CD4-positive, alpha-beta T cell treated with Interleukin-6 for 4 hours (primary cell): Measurements from ENCODE around the gene ECI1.
A peak's percentile ranks its signal among the peaks of the same experiment; 100 is the strongest.

Experiments
- DNase-seq: peaks from one replicate; pipeline ENCODE4 v3.0.0-alpha.2; 2020; ENCODE audit warnings: mixed read lengths

Gene ECI1, protein sequence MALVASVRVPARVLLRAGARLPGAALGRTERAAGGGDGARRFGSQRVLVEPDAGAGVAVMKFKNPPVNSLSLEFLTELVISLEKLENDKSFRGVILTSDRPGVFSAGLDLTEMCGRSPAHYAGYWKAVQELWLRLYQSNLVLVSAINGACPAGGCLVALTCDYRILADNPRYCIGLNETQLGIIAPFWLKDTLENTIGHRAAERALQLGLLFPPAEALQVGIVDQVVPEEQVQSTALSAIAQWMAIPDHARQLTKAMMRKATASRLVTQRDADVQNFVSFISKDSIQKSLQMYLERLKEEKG

DNA sequence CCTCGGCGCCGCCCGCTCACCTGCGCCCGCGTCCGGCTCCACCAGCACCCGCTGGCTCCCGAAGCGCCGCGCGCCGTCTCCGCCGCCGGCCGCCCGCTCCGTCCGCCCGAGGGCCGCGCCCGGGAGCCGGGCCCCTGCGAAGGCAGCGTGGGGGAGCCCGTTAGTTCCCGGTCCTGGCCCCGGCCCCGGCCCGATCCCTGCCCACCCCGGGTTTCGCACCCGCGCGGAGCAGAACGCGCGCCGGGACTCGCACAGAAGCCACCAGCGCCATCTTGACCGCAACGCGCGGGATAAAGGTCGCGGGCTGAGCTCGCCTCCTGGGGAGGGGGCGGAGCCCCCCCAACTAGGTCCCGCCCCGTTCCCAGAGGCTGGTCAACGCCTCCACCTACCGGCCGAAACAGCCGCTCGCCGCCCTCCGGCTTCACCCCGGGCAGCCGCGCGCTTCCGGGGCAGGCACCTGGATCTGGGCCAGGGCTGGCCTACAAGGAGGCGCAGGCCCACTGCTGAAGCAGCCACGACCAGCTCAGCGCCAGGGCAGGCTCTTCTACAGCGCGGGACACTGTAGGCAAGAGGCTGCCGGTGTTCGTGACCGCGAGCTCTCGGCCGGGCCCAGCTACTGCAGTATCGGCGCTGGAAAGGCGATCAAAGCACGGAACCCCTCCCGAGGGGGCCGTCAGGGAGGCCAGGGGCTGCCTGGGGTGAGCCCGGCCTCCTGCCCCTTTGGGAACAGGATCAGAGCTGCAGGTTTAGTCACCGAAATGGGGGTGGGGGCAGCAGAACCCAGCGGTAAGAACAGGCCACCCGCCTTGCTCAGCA lies at the start of gene ECI1:
TSS of gene ECI1 (minus strand) at position 292 of the 816 bp plus-strand sequence. CDS start at position 271, 21 bp downstream.
- DNase-seq: peak; percentile 88

DNA sequence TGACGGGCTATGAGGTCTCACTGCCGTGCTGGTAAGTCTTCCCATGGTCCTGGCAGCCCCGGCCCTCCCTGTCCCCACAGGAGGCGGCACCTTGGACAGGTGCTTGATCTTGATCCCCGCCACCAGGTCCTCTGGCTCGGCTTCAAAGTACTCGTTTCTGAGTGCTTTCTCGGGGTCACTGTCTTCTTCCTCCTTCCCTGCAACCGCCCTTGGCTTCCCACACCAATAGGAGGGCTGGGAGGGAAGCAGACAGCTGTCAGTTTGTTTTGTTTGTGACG lies 48.5 kb upstream of the ECI1 start:
- no peak for DNase-seq

GRCh38 chr16:2299121-2299914 lies 47.9 kb upstream of the ECI1 start:
- no peak for DNase-seq

DNA sequence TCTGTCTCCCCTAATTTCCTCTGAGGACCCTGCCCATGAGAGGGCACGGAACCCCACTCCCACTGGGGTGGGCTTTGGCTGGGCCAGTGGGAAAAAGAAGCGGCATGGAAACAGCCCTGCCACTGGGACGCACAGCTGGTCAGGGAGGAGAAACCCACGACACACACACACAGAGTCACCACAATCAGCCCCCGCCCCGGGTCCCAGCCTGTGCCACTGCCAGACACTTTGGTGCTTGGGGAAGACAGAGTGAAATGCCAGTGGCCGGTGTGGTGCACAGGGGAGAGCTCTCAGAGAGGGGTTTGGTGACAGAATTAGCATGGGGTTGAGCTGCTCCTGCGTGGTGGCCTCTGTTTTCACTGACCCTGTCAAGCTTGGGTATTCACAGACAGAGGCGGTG lies 47.2 kb upstream of the ECI1 start:
- no peak for DNase-seq

- no peak for DNase-seq
These were observed 46.1 kb upstream of the ECI1 start for GRCh38 chr16:2297506-2297860.

DNA sequence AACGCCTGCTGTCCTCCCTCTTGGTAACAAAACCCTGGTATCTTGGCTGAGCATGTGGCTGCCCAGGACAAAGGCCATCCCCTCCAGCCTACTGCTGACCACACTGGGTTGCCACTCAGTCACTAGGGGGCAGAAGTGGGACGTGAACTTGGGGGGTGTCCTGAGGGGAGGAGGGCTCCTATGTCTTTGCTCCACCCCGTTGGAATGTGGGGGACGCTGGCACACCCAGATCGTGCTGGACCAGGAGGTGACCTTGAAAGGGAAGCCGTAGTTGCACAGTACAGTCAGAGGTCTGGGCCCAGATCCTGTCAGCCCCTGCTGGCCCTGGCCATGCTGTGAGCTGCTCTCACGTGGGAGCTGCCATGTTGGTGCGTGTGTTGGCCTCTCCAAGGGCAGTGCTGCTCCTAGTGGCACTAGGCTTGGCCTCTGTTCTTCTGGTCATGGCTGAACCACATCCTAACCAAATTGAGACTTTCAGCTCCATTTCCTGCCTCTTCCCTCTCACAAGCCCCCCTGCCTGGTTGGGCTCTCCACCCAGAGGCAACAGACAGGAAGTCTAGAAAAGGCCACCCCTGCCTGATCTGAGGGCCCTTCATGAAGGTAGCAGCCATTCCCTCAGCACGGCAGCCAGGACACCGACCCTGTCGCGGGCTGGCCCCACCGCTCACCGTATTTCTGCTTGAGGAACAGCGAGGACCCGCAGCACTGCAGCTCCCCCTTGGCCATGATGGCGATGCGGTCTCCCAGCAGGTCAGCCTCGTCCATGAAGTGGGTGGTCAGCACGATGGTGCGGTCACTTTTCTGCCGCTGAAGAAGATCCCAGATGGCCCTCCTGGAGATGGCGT lies 45.5 kb upstream of the ECI1 start:
- peak; percentile 20 for DNase-seq

DNA sequence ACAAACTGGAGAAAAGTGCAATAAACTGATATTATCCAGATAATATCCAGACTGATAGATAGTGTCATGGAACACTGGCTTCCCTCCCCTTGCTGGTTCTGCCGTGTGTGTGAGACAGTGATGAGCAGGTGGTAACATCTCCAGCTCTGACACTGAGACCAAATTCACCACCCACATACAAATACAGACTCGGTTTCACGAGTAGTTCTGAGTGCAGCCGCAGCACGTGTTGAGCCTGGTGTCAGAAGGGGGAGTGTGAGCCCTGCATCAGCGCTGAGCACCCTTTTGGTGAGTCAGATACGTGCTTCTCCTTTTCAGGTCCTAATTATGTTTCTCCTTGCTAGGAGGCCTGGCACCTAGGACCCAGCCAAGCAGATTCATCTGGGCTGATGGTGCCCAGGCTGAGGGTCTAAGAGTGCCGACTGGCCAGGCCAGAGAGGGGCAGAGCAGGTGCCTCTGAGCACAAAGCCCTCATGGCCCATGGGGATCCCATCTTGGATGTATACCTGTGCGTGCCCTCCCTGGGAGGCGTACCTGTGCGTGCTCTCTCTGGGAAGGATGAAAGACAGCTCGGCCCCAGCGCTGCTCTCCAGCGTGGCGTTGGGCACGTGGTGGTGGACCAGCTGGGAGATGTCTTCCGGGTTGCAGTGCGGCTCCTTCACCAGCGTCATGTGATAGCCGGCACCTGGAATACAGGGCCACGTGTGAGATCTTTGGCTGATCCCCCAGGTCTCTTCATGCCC lies 43.8 kb upstream of the ECI1 start:
- DNase-seq: no peak

GRCh38 chr16:2292221-2292620 lies 40.8 kb upstream of the ECI1 start:
- no peak for DNase-seq

DNA sequence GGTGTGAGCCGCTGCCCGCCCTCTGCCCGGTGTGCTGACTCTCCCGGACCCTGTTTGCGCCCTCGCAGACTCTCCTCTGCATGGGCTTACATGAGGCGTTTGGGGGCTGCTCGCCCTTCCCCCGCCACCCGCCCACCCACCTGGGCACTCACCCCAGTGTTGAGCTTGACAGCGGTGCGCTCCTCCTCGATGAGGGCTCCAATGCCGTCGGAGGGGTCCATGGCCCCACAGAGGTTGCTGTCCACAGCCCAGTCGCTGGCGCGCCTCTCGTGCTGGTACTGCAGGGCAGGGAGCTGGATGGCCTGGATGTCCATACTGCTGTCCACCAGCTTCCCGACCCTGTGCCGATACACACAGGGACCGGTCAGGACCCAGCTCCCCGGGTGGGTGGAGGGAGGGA lies 37.9 kb upstream of the ECI1 start:
- DNase-seq: no peak

GRCh38 chr16:2288726-2289125 lies 37.3 kb upstream of the ECI1 start:
- DNase-seq: no peak

DNA sequence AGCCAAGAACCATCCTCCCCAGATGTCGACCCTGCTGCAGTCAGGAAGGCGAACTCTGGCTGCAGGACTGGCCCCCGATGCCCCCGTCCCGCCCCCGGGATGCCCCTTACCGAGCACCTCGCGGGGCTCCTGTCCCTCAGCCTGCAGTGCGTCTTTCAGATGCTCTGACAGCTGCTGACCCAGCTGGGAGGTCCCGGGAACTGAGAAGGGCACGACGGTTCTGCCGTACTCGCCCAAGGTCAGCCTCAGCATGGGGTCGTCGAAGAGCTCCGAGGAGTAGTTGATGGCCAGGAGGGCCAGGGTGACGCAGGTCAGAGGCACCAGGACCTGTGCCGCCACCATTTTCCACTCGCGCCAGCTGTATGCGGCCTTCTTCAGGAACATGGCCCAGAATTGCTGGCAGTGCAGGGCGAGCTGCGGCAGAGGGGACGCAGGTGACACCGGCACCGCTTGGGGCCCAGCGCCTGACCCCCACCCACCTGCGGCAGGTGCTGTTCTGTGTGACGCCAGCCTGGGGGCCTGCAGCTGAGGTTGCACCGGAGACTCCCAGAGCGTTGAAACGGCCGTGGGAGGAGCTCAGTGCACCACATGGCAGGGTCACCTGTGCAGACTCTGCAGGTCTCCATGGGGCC lies 36.6 kb upstream of the ECI1 start:
- DNase-seq: no peak

GRCh38 chr16:2286550-2286949 lies 35.2 kb upstream of the ECI1 start:
- no peak for DNase-seq

DNA sequence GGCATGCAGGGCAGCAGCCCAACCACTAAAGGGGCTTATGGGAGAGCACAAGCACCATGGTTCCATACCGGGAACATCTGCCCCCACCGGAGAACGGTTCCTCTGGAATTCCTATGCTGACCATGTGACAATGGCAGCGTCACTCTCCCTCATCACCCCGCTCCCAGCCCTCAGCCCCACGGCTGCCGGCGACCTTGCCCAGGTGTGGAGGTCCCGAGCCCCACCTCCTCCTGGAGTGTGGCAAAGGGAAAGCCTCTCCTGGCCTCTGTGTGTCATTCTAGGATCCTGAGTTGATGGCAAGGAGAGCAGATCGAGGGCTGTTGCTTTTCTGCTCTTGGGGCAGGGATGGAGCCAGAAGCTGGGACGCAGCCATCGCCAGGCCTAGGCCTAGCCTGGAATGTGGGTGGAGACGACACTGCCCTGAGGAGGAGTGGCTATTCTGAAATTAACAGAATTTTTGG lies 34.4 kb upstream of the ECI1 start:
- no peak for DNase-seq

DNA sequence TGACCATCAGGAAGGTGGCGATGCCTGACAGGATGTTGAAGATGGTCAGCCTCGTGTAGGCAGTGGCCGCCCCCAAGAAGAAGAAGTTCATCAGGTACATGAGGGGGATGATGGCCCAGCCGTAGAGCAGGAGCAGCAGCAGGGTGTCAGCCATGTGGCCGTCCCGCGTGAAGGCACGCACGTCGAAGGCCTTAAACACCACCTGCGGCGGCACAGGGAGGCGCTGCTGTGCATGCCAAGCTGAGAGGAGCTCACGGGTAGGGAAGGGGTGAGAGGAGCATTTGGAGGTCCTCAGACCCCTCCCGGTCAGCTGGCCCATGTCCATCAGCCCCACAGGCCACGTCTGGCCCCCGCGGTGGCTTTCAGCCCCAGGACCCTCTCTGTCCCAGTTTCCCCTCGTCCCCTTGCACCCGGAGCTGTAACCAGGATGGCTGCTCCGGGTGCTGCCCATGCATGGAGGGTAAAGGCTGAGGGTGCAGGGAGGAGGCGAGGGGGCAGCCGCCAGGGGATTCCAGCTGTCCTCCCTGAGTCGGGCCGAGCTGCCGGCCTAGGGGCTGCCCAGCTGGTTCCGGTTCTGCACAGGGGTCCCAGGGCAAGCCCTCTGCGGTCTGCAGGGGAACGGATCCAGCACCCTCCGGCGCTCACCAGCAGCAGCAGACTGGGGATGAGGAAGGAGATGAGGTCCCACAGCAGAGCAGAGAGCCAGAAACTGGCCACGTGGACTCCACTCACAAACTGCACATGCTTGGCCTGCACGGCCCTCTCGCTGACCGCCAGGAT lies 33.6 kb upstream of the ECI1 start:
- DNase-seq: no peak

- DNase-seq: no peak
These were observed 32.8 kb upstream of the ECI1 start for GRCh38 chr16:2284001-2284770.

DNA sequence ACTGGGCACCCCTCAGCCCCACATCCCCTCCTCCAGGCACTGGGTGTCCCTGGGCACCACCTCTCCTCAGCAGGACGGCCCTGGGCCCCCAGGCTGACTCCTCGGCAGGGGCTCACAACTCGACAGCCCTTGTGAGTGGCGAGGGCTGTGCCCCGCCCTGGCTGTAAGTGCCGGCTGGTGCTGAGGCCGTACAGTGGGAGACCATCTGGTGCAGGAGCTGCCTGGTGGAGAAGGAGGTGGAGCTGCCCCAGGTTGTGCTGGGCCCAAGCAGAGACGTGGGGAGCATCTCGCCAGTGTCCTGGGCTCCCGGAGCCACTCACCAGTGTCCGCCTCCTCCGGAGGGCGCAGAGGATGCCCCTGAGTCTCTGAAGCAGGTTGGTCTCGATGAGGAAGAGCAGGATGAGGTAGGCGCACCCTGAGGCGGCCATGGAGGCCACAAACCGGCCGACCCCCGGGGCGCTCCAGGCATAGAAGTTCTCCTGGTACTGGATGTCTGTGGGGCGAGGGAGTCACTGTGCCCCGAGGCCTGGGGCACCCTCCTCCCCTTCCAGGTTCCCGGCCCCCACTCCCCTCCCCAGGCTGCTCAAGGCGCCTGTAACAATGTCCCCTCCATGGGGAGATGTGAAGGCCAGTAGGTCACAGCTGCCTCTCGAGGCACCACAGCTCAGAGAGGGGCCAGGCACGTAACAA lies 31.6 kb upstream of the ECI1 start:
- DNase-seq: no peak

DNA sequence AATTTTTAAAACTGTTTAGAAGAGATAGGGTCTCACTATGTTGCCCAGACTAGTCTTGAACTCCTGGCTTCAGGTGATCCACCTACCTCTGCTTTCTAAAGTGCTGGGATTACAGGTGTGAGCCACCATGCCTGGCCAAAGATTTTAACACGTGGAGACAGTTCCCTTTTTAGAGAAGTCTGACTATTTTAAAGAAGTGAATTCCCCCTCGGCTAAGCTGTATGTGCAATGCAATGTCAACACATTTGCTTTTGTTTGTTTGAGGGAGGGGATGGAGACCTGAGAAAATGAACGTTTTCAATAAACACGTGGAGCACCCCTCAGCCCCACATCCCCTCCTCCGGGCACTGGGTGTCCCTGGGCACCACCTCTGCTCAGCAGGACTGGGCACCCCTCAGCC lies 30.9 kb upstream of the ECI1 start:
- no peak for DNase-seq

DNA sequence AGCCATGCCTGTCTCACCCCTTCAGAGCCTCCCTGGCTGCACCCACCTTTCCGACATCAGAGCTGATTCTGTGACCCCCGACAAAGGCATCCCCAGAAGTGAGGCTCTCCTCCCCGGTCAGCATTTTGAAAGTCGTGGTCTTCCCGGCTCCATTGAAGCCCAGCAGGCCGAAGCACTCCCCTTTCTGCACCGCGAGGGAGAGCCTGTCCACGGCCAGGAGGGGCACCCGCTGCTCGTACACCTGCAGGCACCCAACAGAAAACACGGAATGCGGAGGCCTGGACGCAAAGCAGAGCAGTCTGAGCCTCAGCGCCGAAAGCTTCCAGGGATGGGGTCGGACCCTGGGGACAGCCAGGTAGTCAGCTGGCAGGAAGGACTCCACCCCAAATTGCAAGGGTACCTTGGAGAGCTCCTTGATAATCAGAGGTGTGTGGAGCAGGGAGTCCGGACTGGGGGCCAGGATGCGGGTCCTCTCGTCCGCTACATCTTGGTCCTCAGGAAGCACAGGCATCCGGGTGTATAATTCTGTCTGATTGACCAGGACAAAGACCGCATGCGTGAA lies 29.7 kb upstream of the ECI1 start:
- no peak for DNase-seq

GRCh38 chr16:2280461-2280860 lies 29.1 kb upstream of the ECI1 start:
- no peak for DNase-seq
